Suprapubic skin (tissue), 3 donors: ENCODE results near the gene MOXD1.

Experiments used
- EP300 ChIP-seq: sonication (generic); formaldehyde crosslinking; IDR thresholded peaks from one replicate; pipeline ENCODE4 v1.6.1; 2017; ENCODE audit warnings: antibody characterized with exemption
- POLR2A ChIP-seq, 2 donors: fragments of 450-650 bp; IDR thresholded peaks; one replicate each; pipeline ENCODE4 v1.6.1; 2017; ENCODE audit warnings: antibody characterized with exemption in 2 of 2, mild to moderate bottlenecking in 2 of 2, moderate library complexity in 2 of 2
- TF ChIP-seq, protein P1 (sequence below), 2 donors: fragments of 200-600 bp in 1 of 2; fragments of 450-650 bp in 1 of 2; sonication (generic) in 1 of 2; IDR thresholded peaks; one replicate each; pipeline ENCODE4 v1.5.1; 2016 to 2019; ENCODE audit warnings: antibody characterized with exemption in 2 of 2, mild to moderate bottlenecking in 1 of 2, moderate library complexity in 1 of 2

DNA sequence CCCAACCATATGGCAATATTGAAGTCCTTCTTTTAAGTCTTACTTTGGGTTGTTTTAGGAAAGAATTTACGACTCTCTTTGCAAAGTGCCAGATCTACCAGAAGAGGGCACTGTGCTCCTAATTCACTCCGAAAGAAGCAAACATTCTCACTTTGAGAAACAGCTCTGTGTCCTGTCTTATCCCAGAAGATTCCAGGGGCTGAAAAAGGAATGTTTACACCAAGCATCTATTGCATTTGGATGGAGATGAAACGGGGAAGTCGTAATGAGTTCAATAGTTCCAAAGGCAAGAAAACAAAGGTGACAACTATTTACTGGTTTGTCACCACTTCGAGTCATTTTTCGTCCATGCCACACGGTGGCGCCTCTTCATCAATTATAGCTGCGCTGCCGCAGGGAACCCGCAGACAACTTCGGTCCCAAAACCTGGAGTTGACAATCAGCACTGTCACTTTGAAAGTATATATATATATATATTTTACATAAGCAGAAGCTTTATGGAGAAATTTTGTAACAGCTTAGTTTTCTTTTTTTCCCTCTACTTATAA is 121.6 kb downstream of the MOXD1 start:
- no peak for TF ChIP-seq POLR2A (IDR thresholded peaks at IDR 0.05)
- TF ChIP-seq, protein P1, sequence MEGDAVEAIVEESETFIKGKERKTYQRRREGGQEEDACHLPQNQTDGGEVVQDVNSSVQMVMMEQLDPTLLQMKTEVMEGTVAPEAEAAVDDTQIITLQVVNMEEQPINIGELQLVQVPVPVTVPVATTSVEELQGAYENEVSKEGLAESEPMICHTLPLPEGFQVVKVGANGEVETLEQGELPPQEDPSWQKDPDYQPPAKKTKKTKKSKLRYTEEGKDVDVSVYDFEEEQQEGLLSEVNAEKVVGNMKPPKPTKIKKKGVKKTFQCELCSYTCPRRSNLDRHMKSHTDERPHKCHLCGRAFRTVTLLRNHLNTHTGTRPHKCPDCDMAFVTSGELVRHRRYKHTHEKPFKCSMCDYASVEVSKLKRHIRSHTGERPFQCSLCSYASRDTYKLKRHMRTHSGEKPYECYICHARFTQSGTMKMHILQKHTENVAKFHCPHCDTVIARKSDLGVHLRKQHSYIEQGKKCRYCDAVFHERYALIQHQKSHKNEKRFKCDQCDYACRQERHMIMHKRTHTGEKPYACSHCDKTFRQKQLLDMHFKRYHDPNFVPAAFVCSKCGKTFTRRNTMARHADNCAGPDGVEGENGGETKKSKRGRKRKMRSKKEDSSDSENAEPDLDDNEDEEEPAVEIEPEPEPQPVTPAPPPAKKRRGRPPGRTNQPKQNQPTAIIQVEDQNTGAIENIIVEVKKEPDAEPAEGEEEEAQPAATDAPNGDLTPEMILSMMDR (IDR thresholded peaks at IDR 0.05) = peak; percentile 74 to 77
- no peak for TF ChIP-seq EP300
